HG02588 (cell line): ENCODE results near the gene ILF2.
A peak's percentile ranks its signal among the peaks of the same experiment; 100 is the strongest.
"Not testable (repeated sequence)": the region's sequence is repeated elsewhere in the genome, so short reads cannot be mapped to it uniquely, and the experiment has no call there.

Experiments used
- ATAC-seq: cut with Tn5 transposase; IDR thresholded peaks from one replicate; pipeline ENCODE4 v1.9.1; 2021; ENCODE audit warnings: mild to moderate bottlenecking, moderate library complexity; ENCODE audit not compliant: unreplicated experiment

ILF2 gene

GRCh38 chr1:153649863-153650235 lies 20.9 kb downstream of the ILF2 start:
- no peak for ATAC-seq

- no peak for ATAC-seq
Observed at GRCh38 chr1:153649137-153649862, 21.5 kb downstream of the ILF2 start.

GRCh38 chr1:153648000-153648643 lies 22.7 kb downstream of the ILF2 start:
- no peak for ATAC-seq

DNA sequence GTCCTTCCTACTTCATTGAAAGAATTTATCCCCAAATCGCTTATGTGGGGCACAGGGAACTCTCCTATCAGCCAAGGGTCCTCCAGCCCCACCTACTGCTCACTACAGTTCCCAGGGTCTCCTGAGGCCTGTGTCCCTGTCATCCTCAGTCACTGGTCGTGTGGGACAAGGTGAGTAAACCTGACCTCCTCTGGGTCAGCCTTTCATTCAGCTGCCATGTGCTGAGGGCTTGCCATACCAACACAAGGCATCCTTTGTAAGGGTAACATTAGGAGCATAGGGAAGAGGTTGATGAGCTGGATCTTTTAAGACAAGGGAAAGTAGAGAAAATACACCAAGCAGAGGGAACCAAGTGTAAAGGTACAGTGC lies 23.5 kb downstream of the ILF2 start:
- no peak for ATAC-seq

- no peak for ATAC-seq
Observed at GRCh38 chr1:153646672-153647345, 24.0 kb downstream of the ILF2 start.

DNA sequence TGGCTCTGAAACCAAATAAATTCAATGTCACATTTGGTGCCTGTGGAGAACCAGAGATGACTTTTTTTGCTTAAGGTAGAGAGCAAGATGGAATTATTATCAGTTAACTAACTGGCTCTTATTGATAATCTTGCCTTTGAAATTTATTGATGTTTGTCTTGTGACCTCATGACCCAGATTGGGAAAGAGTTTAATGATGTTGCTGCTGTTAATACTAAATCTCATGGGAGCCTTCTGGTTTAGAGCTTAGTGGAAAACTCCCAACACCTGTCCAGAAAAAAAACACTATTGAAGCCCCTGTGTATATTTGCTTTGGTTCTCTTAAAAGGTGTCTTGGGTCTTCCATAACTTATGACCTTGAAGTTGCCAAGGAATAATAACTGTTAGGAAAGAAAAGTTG lies 27.0 kb downstream of the ILF2 start:
- ATAC-seq: no peak

DNA sequence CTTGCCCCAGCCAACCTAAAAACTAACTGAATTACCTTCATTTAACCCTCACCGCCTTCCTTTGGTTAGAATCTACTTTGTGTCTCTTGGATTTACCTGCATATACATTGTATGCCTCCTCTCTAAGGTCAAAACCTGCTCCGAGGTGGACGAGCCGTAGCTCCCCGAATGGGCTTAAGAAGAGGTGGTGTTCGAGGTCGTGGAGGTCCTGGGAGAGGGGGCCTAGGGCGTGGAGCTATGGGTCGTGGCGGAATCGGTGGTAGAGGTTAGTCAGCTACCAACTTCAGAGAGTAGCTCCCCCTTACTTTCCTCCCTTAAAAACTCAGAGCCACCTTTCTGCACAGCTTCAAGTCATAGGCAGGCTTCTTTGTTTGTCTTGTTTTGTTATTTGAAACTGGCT lies 27.7 kb downstream of the ILF2 start:
- no peak for ATAC-seq

GRCh38 chr1:153642161-153642560 lies 28.6 kb downstream of the ILF2 start:
- no peak for ATAC-seq

GRCh38 chr1:153640861-153641260 lies 29.9 kb downstream of the ILF2 start:
- ATAC-seq: no peak

- ATAC-seq: not testable (repeated sequence)
Observed at GRCh38 chr1:153640213-153640612, 30.6 kb downstream of the ILF2 start.

GRCh38 chr1:153639280-153639679 lies 31.5 kb downstream of the ILF2 start:
- ATAC-seq: no peak

DNA sequence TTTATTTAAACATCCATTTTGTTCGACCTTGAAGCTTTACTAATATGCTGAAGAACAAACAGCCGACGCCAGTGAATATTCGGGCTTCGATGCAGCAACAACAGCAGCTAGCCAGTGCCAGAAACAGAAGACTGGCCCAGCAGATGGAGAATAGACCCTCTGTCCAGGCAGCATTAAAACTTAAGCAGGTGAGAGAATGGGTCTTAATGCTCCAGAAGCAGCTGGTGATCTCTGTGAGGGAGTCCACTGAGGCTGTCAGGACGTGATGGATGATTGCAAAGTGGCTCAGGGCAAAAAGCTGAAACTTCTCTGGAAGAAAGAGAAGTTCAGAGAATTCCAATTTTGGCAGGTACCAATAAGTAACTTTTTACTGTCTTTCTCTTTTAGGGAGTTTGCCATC lies 32.5 kb downstream of the ILF2 start:
- no peak for ATAC-seq

GRCh38 chr1:153636312-153636711 lies 34.5 kb downstream of the ILF2 start:
- no peak for ATAC-seq

DNA sequence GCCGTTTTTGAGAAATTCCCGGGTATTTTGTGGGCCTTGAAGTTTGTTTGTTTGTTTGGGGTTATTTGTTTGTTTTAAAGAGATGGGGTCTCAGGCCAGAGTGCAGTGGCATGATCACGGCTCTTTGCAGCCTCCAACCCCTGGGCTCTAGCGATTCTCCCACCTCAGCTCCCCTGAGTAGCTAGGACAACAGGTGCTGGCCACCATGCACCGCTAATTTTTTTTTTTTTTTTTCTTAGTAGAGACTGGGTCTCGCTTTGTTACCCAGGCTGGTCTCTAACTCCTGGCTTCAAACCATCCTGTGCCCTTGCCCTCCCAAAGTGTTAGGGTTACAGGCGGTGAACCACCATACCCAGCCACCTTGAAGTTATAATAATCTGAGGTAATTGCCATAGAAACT lies 34.9 kb downstream of the ILF2 start:
- ATAC-seq: no peak

- ATAC-seq: peak; percentile 83
Observed at GRCh38 chr1:153633754-153634665, 36.8 kb downstream of the ILF2 start, which contains the start of gene CHTOP. CHTOP (plus strand) TSS chr1:153634066; CDS start chr1:153636589, 2,523 bp downstream.

DNA sequence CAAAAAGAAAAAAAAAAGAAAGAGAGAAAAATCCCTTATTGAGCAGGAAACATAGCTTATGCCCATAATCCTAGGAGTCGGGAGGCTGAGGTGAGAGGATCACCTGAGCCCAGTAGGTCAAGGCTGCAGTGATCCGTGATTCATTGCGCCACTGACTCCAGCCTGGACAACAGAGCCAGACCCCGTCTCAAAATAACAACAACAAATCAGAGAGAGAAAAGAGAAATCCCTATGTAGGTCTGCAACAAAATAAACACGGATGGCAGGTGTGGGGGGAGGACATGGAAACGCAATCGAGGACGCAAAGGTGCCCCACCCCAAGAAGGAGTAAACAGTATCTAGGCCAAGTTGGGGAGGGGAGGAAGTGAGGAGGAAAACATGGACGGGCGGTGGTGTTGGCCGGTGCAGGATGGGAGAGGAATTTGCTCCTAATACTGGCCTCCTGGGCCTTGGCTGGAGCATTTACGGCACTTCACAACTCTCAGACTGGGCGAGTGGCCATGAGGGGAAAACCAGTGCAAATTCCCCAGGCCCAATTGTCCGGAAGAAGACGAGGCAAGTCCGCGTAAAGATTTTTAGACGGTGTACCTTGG lies 37.5 kb downstream of the ILF2 start:
- no peak for ATAC-seq

GRCh38 chr1:153631047-153632022 lies 39.5 kb downstream of the ILF2 start:
- no peak for ATAC-seq

GRCh38 chr1:153630384-153630783 lies 40.4 kb downstream of the ILF2 start:
- no peak for ATAC-seq

DNA sequence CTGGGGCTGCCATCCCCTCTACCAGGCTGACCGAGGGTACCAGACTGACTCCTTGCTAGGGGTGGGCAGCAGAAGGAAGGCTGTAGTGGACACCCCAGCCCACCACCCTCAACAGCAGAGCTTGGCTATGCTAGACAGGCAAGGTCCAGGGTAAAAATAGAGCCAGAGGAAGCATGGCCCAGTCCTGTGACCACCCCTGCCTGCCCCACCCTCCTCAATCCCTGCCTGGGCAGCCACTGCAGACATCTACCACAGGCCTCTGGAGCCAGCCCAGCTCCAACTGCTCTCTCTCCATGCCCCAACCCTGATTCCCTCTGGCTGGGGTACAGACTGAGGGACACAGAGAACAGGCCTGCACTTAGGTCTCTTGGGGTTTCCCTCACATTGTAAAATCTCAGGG lies 40.8 kb downstream of the ILF2 start:
- no peak for ATAC-seq

- ATAC-seq: no peak
Observed at GRCh38 chr1:153629343-153629665, 41.5 kb downstream of the ILF2 start.
